Activated CD4-positive, alpha-beta memory T cell treated with anti-CD3 and anti-CD28 coated beads for 36 hours (primary cell): ENCODE data around the gene SLC34A3. TPM values are rescaled to one million over a fixed set of nuclear protein-coding genes. Genes with fewer than 3 reads are reported as not detected.

ENCODE experiments used
- CTCF ChIA-PET: fragments of 350-600 bp; sonication (Branson Sonifier 250); formaldehyde crosslinking; loops from one replicate; lab custom pipeline; 2021; ENCODE audit warnings: antibody characterized with exemption, inconsistent platforms; lab: Charles Lee
- POLR2A ChIA-PET: fragments of 350-600 bp; sonication (Branson Sonifier 250); formaldehyde crosslinking; loops from one replicate; lab custom pipeline; 2021; ENCODE audit warnings: antibody characterized with exemption; lab: Charles Lee
- DNase-seq: peaks from one replicate; pipeline ENCODE4 v3.0.0-alpha.2; 2020
- H3K27ac Mint-ChIP-seq: one replicate; pipeline ENCODE4 v1.8.0; 2021; ENCODE audit warnings: mixed read lengths
- H3K27me3 Mint-ChIP-seq: one replicate; pipeline ENCODE4 v1.8.0; 2021; ENCODE audit warnings: mixed read lengths
- H3K36me3 Mint-ChIP-seq: one replicate; pipeline ENCODE4 v1.8.0; 2021; ENCODE audit warnings: mixed read lengths
- H3K4me1 Mint-ChIP-seq: one replicate; pipeline ENCODE4 v1.8.0; 2021; ENCODE audit warnings: low read depth, mixed read lengths
- H3K4me3 Mint-ChIP-seq: one replicate; pipeline ENCODE4 v1.8.0; 2021; ENCODE audit warnings: mild to moderate bottlenecking, mixed read lengths
- H3K9me3 Mint-ChIP-seq: one replicate; pipeline ENCODE4 v1.8.0; 2021; ENCODE audit warnings: mixed read lengths
- intact Hi-C: fragments of 100-400 bp; cut with micrococcal nuclease; formaldehyde crosslinking; loops from one replicate; pipeline ENCODE4 v1.15.1; 2023
- total RNA-seq, 2 experiments: library from RNA; stranded (reverse); gene quantifications; one replicate each; pipeline ENCODE4 v1.2.3, GENCODE V29; 2021

SLC34A3 gene
- total RNA-seq, 2 experiments from 2014 or later = not detected

DNA sequence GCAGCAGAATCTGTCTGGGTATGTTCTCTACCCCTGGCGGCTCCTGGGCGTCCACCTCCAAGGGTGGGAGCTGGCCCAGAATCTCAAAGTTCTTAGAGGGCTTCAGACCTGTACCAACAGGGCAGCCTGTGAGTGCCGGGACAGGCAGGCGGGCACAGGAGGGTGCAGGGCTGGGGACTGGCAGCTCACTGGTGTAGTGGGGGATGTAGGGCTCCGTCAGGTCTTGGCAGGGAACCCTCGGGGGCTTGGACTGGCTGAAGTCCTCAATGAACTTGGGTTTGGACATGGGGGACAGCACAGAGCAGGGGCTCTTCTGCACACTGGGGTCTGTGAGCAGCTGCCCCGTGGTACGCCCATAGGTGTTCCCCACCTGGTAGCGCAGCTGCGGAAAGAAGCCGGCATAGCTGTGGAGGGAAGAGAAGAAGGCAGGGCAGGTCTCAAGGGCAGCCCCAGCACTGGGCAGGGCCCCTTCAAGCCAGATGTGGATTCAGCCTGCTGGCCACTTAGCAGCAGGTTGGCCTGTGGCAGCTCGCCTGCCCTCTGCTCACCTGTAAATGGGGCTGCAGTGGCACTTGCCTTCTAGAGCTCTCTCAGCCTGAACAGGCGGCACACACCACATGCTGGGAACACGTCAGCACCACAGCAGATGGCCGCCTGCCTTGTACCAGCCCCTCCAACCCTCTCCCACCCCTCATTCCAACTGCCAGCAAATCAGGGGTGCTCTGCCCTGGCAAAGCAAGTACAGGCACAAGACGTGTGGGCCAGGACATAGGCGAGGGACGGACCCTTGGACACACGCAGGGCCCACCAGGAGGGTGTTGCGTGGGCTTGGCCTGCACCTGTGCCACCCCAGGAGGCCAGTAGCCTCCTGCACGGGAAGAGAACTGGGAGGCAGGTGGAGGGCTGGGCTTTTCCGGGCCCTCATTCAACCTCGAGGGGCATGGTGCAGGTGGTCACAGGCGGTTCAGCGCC lies 15.0 kb downstream of the SLC34A3 start:
- no peaks in the 10 kb centered on the region for H3K27me3 Mint-ChIP-seq
- POLR2A ChIA-PET = interaction anchor here (2.0 kb wide), 1 partner anchor 9 kb away, joined by 5 read pairs; the partner anchor contains the start of gene NELFB

DNA sequence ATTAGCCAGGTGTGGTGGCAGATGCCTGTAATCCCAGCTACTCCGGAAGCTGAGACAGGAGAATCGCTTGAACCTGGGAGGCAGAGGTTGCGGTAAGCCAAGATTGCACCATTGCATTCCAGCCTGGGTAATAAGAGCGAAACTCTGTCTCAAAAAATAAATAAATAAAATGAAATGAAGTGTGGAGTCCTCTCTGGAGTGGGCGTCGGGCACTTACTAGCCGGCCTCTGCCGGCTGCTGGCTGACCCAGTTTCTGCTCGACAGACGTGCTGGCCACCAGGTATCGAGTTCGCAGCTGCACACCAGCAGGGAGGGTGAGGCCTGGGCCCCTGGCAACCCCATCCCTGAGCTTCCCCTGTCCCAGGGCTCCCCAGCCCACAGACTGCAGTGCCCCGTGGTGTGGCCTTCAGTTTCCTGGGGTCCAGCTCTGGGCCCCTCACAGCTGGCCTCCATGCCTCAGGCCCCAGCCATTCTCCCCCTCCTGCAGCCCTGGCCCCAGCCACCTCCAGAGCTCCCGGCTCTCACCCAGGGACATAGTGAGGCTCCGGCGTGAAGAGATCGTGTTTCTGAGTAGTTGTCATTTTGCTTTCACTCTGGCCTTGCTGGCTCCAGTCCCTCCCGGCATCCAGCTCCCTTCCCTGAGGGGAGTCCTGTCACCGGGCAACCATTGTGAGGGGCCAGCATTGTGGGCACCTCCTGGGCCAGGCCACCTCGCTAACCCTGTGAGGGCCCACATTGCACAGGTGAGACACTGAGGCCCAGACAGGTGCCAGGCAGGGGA lies 16.6 kb downstream of the SLC34A3 start:
- intact Hi-C loops = no loop called here
- DNase-seq = no peak
- Mint-ChIP-seq H3K4me1 (peaks cover 10% of the 10 kb centered on the region), H3K4me3 (no peak overlapping the region), H3K9me3 (no peaks in the 10 kb centered on the region), H3K36me3 (peaks cover 17% of the 10 kb centered on the region), H3K27ac (no peak overlapping the region), H3K27me3 (no peaks in the 10 kb centered on the region)
- ChIA-PET POLR2A (no interaction called here), CTCF (interaction anchor here (0.6 to 3.4 kb wide), 3 partner anchors 10 to 288 kb away, joined by 3 to 11 read pairs (median 3); no protein-coding TSS in a partner anchor)

More for the DNA sequence above, 15.0 kb downstream of the SLC34A3 start:
- Mint-ChIP-seq H3K27ac (no peak overlapping the region), H3K4me3 (no peak overlapping the region), H3K9me3 (no peaks in the 10 kb centered on the region), H3K36me3 (peaks cover 26% of the 10 kb centered on the region), H3K4me1 (peaks cover 12% of the 10 kb centered on the region)
- CTCF ChIA-PET = interaction anchor here (1.2 to 1.6 kb wide), 2 partner anchors 9 to 211 kb away, joined by 3 to 7 read pairs; no protein-coding TSS in a partner anchor
- DNase-seq = no peak
- intact Hi-C loops = no loop called here

DNA sequence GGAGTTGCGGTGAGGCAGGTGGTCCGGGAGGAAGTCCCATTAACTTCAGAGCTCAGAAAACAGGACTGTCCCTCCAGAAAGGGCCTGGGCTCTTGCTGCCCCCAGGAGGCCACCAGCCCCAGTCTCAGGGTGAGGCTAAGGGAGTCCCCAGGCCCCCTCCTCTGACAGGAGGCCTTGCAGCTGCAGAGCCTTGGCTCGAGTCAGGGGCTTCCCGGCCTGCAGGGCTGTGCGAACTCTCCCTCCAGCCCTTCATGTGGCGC lies 17.1 kb downstream of the SLC34A3 start:
- no peak overlapping the region for H3K4me3 Mint-ChIP-seq
- intact Hi-C loops = no loop called here
- H3K4me1 Mint-ChIP-seq = peaks cover 5% of the 10 kb centered on the region
- ChIA-PET CTCF (interaction anchor here (0.6 to 3.4 kb wide), 4 partner anchors 8 to 287 kb away, joined by 3 to 11 read pairs (median 4); no protein-coding TSS in a partner anchor), POLR2A (no interaction called here)
- no peak for DNase-seq
- H3K36me3 Mint-ChIP-seq = peaks cover 12% of the 10 kb centered on the region
- no peak overlapping the region for H3K27ac Mint-ChIP-seq
- H3K27me3 Mint-ChIP-seq = no peaks in the 10 kb centered on the region
- no peaks in the 10 kb centered on the region for H3K9me3 Mint-ChIP-seq

DNA sequence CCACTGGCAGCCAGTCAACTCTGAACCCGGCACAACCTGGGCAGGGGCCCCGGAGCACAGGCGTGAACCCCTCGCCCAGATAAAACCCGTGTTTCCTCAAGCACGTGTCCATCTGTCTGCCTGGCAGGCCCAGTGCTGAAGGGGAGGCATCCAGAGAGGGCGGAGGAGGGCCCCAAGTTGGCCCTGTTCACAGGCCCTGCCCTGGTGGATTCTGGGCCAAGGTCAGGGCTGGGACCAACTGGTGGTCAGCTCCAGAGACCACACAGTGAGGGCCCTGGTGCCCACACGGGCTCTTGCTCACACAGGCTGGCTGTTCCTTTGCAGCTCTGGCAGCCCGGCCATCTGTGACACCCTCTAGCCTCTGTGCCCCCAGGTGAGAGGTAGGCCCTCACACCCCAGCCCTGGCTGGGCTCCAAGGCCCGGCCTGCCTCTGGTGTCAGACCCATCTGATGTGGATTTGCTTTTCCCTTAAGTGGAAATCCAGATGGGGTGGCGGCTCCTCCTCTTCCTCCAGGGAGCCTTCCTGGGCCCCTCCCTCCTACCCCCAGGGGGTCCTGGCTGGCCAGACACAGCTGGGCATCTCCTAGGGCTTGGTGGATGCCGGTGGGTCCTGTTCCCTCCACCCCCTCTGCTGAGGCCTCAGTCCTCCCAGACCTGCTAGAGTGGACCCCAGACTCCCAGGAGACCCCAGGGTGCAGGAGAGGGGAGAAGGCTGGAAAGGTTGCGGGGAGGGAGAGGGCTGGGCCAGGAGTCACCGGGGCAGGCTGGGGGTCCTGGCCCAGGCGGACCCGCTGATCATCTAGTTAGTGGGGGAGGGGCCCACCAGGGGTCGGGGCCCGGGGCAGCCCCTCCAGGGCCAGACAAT lies 19.9 kb downstream of the SLC34A3 start:
- no peak for DNase-seq
- no peaks in the 10 kb centered on the region for H3K9me3 Mint-ChIP-seq
- peaks cover 5% of the 10 kb centered on the region for H3K4me1 Mint-ChIP-seq
- H3K4me3 Mint-ChIP-seq = no peak overlapping the region
- ChIA-PET POLR2A (interaction anchor here (2.5 kb wide), 1 partner anchor 9 kb away, joined by 13 read pairs; the partner anchor contains the start of gene TUBB4B), CTCF (interaction anchor here (1.0 to 3.4 kb wide), 2 partner anchors 10 to 14 kb away, joined by 5 to 11 read pairs; partner anchors contain the start of gene TUBB4B)
- intact Hi-C loops = no loop called here
- no peaks in the 10 kb centered on the region for H3K27me3 Mint-ChIP-seq
- H3K27ac Mint-ChIP-seq = no peak overlapping the region
- H3K36me3 Mint-ChIP-seq = peaks cover 2% of the 10 kb centered on the region

DNA sequence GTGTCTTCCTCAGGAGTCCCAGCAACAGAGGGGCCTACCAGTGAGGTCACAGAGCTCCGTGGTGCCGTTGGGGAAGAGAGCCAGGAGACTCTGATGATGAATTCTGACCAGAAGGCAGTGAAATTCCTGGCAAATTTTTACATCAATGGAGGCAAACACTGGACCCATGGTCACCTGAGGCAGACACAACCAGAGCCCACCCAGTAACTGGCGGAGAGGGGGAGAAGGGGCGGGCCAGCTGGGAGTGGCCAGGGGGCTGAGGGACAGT lies 20.4 kb downstream of the SLC34A3 start, which contains the start of gene STPG3:
Gene STPG3 (plus strand): TSS at position 93 of the 268 bp plus-strand sequence. CDS start 1 bp downstream, at position 94.
- no peaks in the 10 kb centered on the region for H3K27me3 Mint-ChIP-seq
- no peak within 1 kb of the TSS for H3K4me3 Mint-ChIP-seq
- CTCF ChIA-PET = no interaction called here
- intact Hi-C loops = no loop called here
- H3K4me1 Mint-ChIP-seq = peaks cover 10% of the 10 kb centered on the region
- DNase-seq = no peak
- no peak within 1 kb of the TSS for H3K27ac Mint-ChIP-seq
- POLR2A ChIA-PET = interaction anchor here (2.5 kb wide), 1 partner anchor 10 kb away, joined by 13 read pairs; the partner anchor contains the start of gene TUBB4B
- peaks cover 2% of the 10 kb centered on the region for H3K36me3 Mint-ChIP-seq
- H3K9me3 Mint-ChIP-seq = no peaks in the 10 kb centered on the region

DNA sequence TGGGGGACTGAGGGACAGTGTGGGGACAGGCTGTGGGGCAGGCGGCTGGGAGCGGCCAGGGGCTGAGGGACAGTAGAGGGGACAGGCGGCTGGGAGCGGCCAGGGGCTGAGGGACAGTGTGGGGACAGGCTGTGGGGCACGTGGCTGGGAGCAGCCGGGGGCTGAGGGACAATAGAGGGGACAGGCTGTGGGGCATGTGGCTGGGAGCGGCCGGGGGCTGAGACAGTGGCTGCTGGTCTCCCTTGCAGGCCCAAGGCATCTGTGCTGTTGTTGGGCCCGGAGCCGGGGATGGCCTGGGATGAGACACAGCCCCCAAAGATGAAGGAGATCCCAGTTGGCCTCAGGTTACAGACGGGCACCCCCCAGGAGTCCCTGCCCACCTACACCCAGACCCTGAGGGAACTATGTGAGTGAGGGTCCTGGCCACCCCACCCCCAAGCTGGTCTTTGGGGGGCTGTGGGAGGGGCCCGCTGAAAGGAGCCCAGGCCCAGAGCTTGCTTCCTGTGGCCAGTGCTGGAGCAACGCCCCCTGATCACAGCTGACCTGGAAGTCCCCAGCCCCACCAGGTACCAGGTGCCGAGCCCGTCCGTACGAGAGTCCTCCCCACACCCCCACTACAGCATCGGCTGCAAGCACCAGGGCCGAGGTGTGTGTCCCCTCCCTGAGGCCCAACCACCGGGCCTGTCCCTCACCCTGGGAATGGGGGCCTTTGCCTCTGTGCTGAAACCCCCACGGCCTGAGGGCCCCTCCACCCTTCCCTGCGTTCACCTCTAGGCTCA lies 21.0 kb downstream of the SLC34A3 start:
- no peaks in the 10 kb centered on the region for H3K27me3 Mint-ChIP-seq
- peaks cover 2% of the 10 kb centered on the region for H3K36me3 Mint-ChIP-seq
- H3K4me3 Mint-ChIP-seq = no peak overlapping the region
- H3K27ac Mint-ChIP-seq = no peak overlapping the region
- peaks cover 16% of the 10 kb centered on the region for H3K4me1 Mint-ChIP-seq
- ChIA-PET POLR2A (interaction anchor here (2.5 to 5.1 kb wide), 2 partner anchors 10 kb away, joined by 13 to 65 read pairs; partner anchors contain the start of gene TUBB4B), CTCF (no interaction called here)
- no peaks in the 10 kb centered on the region for H3K9me3 Mint-ChIP-seq
- DNase-seq = no peak
- intact Hi-C loops = no loop called here

DNA sequence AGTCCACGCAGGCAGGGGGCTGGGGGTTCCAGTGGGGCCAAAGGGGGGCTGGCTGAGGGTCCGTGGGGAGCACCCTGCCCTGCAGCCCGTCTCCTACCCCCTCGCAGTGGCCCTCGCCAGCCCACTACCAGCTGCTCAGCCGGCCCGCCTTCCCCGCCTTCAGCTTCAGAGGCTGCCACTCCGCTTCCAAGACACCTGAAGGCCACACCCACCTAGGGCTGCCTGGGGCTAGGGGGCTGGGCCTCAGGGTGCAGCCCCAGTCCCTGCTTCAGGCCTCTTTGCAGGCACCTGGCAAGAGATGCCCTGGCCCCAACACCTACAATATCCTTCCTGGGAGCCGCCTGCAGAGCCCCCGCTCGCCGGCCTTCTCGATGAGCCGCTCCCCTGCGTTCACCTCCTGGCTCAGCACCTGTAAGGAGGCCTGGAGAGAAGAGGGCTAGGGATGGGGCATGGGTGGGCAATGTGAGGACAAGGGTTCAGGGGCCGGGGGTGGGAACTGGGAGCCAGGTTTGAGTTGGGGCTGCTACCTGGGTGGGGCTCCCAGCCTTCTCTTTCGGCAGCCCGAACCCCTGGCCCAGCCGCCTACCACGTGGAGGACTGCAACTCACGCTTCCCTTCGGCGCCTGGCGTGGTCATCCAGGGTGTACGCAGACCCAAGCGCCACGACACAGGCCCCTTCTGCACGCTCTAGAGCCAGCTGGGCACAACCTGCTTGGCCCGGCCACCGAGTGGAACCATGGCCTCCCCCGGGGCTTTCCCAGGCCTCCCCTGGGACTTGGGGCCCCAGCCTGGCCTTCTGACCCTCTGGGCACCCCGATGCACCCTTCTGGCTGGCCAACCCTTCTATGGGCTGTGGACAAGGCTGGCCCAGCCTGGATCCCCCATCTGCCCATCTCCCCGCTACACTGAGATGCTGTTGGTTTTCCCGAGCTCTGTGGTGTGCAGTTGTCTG lies 22.1 kb downstream of the SLC34A3 start:
- Mint-ChIP-seq H3K27ac (no peak overlapping the region), H3K4me3 (no peak overlapping the region), H3K36me3 (peaks cover 6% of the 10 kb centered on the region), H3K27me3 (no peaks in the 10 kb centered on the region), H3K9me3 (no peaks in the 10 kb centered on the region), H3K4me1 (peaks cover 20% of the 10 kb centered on the region)
- no peak for DNase-seq
- CTCF ChIA-PET = interaction anchor here (0.8 to 2.4 kb wide), 2 partner anchors 11 to 16 kb away, joined by 3 to 11 read pairs; no protein-coding TSS in a partner anchor
- intact Hi-C loops = no loop called here
- POLR2A ChIA-PET = interaction anchor here (5.1 kb wide), 1 partner anchor 11 kb away, joined by 65 read pairs; the partner anchor contains the start of gene TUBB4B

DNA sequence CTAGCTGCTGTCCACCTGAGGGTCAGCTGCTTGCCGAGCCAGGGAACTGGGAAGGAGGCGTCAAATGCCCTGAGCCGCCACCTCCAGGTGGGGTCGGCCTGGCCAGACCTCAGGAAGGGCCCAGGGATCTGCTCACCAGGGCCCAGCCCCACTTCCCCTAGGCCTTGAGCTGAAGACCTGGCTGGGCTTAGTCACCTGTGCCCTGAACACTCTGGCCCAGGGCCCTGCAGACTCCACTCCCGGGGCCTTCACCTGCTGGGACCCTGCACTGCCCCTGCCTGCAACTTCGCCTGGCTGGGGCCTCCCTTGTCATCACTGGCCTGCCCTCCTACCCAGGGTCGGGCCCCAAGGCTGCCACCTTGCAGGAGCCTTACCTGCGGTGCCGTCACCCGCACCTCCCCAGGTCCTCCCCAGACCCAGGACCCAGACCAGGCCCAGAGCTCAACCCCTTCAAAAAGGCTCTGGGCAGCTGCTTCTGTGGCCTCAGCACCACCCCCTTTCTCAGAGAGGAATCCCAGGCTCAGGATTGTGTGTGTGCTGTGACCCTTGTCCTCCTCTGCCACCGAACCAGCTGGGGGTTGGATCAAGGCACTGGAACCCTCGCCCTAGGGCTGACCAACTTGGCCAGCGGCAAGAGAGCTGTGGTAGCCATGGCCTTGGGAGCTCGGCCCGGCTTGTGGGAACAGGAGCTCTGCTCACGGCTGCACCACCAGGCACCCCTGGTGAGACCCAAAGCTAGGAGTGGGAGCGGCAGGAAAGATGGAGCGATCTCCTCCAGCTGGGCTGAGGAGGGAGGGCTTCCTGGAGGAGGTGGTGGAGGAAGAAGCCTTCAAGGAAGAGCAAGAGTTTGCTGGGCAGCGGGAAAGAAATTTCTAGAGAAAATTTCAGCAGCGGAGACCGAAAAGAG lies 23.3 kb downstream of the SLC34A3 start:
- no peak for DNase-seq
- Mint-ChIP-seq H3K36me3 (peaks cover 7% of the 10 kb centered on the region), H3K27ac (peak overlapping the region; percentile 30), H3K4me3 (peak overlapping the region; percentile 81), H3K9me3 (no peaks in the 10 kb centered on the region), H3K27me3 (no peaks in the 10 kb centered on the region), H3K4me1 (peaks cover 20% of the 10 kb centered on the region)
- ChIA-PET CTCF (interaction anchor here (0.6 to 2.4 kb wide), 9 partner anchors 10 to 186 kb away, joined by 3 to 11 read pairs (median 3); partner anchors contain the start of genes NRARP and RNF224), POLR2A (interaction anchor here (1.5 to 5.1 kb wide), 2 partner anchors 9 to 13 kb away, joined by 5 to 65 read pairs; partner anchors contain the start of gene TUBB4B)
- intact Hi-C loops = no loop called here
